LHCN-M2 (cell line): ENCODE results near the gene SDK1. TPM values are rescaled to one million over a fixed set of nuclear protein-coding genes. Genes with fewer than 3 reads are reported as not detected.
"Not testable (repeated sequence)": the region's sequence is repeated elsewhere in the genome, so short reads cannot be mapped to it uniquely, and the experiment has no call there.

Experiments
- DNase-seq: peaks from one replicate; pipeline ENCODE4 v3.0.0-alpha.2; 2012; ENCODE audit warnings: low read depth
- total RNA-seq: library from RNA; depleted of rRNA; stranded (reverse); fragments of >200 nt; gene quantifications from 2 replicates; pipeline ENCODE4 v1.2.3, GENCODE V29; 2014

SDK1 gene
- total RNA-seq, 1 experiment from 2014 or later, result 8.3 TPM

DNA sequence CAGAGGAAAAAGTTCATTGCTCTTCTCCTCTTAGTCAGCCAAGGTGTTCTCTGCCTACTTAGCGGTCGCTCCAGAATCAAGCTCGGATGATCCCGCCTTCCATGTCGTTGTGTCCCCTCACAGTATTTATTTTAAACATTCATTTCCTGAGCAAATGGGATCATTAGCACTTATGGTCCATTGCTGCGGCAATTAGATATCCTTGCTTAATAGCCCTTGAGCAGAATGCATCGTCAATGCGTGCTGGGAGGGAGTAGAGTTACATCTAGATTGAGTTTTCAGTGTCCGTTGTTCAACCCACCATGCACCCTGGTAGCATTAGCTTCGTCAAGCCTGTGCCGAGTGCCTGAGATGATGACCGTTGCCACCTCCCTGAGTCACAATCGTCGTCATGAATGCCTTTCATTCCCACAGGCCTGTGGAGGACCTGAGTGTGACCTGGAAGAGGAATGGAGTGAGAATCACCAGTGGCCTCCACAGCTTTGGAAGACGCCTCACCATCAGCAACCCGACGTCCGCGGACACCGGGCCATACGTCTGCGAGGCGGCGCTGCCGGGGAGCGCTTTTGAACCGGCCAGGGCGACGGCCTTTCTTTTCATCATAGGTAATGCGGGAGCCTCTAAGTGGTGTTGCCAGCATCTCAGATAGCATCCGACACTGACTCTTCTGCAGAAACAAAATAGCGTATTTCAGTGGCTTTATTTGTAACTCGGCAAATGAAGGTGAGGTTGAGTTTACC, 650.4 kb downstream of the SDK1 start:
- DNase-seq, result no peak

DNA sequence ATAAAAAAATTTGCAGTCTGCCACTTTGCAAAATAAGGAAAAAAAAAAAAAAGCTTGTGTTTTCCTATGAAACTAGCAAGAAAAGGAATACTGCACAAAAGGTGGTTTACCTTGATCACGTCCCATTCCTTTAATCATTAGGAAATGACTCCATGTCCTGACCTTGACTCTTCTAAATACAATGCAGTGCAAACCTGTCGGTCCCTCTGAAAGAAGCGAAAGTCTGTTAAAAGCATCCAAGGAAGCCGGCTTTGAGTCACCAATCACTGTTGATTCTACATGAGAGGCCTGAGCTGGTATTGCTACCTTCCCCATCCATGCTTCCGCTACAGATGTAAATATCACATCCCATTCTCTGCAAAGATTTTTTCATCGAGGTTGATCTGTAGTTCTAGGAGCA, 652.1 kb downstream of the SDK1 start:
- no peak for DNase-seq

DNA sequence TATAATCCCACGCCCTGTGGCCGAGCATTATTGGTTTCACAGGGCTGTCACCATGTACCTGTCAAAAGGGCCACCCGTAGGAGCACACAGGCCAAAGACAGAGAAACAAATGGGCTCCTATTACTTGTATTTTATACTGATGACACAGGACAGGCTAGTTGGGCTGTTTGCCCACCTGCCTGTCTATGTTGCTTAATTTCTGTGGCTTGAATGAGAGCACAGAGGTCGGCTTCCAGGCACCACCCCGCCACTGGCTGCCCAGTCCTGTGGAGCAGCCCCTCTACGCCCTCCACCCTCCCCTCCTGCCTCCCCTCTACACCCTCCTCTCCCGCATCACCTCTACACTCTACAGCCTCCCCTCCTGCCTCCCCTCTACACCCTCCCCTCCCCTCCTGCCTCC, 652.9 kb downstream of the SDK1 start:
- no peak for DNase-seq

GRCh38 chr7:3955026-3955425, 654.0 kb downstream of the SDK1 start:
- no peak for DNase-seq

DNA sequence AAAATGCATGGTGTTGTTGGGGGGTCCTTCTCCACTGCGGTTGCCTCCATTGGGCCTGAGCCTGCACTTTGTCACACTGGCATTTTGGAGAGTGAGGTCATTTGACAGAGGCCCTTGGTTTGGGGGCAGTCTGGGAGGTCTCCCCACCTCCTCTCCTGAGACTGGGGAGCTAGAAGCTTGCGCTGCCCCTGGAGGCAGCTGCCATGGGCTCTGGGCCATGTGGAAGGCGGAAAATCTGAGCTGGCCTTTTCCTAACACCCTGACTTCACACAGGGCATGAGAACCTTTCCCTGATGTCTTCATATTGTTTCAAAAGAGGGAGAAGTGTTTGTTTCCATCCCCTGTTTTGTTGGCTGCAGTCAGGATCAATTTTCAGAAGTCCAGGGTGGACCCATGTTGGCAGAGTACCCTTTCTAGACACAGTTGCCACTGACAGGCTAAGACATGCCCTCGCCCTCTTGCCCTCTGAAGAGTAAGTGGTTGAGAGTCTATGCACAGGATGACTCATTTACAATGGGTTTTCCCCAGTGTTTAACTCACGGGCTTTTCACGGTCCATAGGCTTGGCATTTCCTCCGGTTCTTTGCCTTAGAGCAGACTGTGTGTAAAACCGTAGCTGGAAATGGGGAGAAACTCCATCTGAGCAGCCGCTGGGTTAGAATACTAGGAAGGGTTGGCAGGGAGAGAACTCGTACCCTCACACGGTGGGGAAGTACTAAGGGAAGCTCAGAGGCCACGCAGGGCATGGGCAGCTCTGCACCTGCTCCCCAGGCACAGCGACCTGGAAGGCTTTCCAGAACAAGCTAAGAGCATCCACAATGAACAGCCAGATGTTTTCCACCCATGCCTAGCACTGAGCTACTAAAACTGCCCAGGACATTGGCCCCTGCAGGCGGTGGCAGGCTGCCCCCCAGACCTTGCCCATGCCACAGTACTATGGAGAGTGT, 655.0 kb downstream of the SDK1 start:
- peak; percentile 76 for DNase-seq

- no peak for DNase-seq
Measured at GRCh38 chr7:3956949-3957348, 655.9 kb downstream of the SDK1 start.

GRCh38 chr7:3957472-3958108, 656.5 kb downstream of the SDK1 start:
- DNase-seq, result no peak

DNA sequence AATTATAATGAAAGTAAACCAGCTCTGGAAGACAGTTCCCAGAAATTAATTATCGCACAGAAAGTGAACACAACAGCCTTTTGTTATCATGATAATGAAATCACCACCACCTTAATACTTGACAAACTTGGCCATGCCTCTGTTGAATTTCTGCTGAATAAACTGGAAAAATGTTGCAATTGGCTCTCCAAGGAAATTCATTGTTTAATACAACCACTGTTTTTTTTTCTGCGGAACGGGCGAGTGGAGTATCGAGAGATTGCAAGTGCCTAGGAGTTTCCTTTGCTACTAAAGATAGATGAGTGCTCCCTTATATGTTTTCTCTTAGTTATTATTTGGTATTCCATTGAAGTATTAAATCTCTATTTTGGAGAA, 657.0 kb downstream of the SDK1 start:
- DNase-seq, result no peak

GRCh38 chr7:3959364-3959763, 658.3 kb downstream of the SDK1 start:
- DNase-seq, result no peak

DNA sequence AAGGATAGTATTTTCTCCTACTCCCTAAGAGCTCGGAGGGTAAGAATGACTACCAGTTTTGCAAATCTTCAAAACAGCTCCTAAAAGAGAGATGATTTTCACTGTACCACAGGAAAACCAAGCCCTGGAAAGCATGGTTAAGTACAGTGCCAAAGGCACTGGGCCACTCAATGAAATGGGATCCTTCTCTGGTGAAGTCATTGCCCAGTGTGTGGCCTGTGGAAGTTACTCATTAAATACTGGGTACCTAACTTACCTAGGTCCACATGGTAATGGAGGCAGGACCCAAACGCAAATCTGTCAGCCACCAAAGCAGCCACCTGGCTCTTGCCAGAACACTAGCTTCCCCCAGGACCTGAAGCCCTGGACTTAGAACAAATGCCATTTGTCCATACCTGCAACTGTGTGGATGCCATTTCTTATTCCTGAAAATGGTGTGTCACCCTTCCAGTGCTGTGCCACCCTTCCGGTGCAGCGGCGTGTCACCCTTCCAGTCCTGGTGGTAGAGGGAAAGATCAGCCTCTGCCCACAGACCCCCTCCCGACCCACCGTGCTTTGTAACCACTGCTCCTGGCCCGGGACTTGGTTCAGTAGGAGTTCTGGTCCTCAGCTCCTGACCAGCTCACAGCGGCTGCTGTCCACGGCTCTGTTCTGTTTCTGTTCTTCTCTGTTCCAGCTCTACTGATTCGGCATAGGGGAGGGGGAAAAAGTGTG, 659.2 kb downstream of the SDK1 start:
- no peak for DNase-seq

DNA sequence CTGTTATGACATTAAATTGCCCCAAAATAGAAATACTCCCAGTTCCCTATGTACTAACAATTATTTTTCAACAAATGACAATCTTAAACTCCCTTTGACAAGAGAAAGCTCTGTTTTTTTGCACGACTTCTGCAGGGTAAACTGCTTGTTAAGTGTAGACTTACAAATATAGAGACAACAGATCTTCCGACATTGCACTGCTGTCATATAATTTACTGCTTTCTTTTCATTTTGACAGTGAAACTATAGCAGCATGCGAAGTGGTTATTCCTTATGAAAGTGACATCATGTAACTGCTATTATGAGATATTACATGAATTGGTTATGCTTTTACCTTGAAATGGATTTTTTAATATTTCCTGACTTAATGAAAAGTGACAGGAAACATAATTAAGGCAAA, 659.9 kb downstream of the SDK1 start:
- DNase-seq, result no peak

DNA sequence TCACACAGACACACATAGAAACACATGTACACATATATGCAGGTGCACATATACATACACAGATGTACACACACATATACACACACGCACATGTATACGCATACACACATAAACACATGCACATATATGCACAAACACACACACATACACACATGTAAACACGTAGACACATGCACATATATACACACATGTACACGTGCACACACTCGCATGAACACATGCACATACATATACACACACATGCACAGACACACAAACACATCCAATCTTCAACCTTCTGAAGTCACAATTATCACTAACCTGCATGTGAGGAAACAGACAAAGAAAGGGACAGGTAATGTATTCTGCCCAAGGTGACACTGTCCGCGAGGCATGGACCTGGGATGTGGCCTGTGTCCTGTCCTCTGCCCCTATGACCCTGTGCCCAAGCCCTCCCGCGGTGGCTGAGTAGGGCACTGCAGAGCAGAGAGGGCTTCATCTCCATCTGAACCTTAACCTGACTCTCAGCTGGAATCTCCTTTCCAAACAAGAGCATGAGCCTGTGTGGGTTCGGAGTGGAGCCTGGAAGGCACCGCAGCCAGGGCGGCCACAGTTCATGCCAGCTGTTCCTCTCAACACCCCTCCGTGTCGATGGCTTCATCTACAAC, 660.9 kb downstream of the SDK1 start:
- DNase-seq, result no peak

GRCh38 chr7:3963768-3964167, 662.7 kb downstream of the SDK1 start:
- not testable (repeated sequence) for DNase-seq

GRCh38 chr7:3964980-3965606, 664.0 kb downstream of the SDK1 start:
- DNase-seq, result no peak

- DNase-seq, result no peak
Measured at GRCh38 chr7:3965794-3966395, 664.8 kb downstream of the SDK1 start.

- no peak for DNase-seq
Measured at GRCh38 chr7:3968234-3968633, 667.2 kb downstream of the SDK1 start.

DNA sequence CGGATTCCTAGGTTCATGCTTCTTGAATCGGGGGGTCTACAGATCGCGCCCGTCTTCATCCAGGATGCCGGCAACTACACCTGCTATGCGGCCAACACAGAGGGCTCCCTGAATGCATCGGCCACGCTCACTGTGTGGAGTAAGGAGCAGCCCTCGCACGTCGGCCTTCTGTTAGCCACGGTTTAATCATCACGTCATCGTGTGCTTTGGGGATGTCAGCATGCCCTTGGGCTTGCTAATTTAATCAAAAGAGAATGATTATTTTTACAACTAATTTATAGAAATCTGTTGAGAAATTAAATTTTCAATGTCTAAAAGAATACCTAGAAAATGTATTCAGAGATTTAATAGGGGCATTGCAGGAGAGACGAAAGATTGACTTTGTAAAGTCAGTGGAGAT, 668.2 kb downstream of the SDK1 start:
- DNase-seq, result no peak

GRCh38 chr7:3971323-3971722, 670.3 kb downstream of the SDK1 start:
- no peak for DNase-seq

- no peak for DNase-seq
Measured at GRCh38 chr7:3973264-3973663, 672.2 kb downstream of the SDK1 start.

DNA sequence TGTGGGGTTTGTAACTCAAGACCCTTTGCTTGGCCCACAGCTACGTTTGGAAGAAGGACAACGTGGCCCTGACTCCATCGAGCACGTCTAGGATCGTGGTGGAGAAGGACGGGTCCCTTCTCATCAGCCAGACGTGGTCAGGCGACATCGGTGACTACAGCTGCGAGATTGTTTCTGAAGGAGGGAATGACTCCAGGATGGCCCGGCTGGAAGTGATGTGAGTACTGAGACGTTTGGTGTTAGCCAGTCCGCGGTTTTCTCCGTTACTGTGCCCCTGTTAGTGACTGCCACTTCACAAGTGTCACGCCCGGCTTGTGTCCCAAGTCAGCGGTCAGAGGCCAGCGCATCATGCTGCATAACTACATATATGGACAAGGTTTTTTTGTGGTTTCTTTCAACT, 673.3 kb downstream of the SDK1 start:
- DNase-seq, result no peak
